Jurkat, Clone E6-1 (cell line): ENCODE measurements around the gene COLEC11.
"Not testable (repeated sequence)": the region's sequence is repeated elsewhere in the genome, so short reads cannot be mapped to it uniquely, and the experiment has no call there.

Experiments
- DNase-seq: peaks from one replicate; pipeline ENCODE4 v3.0.0-alpha.2; 2011; ENCODE audit warnings: low read depth, low spot score
- H3K4me3 ChIP-seq: 2 replicates; pipeline ENCODE4 v1.5.1; 2011; ENCODE audit warnings: mild to moderate bottlenecking, low read length, control low read depth, moderate library complexity

The COLEC11 gene

GRCh38 chr2:3616435-3617197 is 21.7 kb downstream of the COLEC11 start:
- not testable (repeated sequence) for DNase-seq, H3K4me3 ChIP-seq

- no peak for DNase-seq
- no peak overlapping the region for H3K4me3 ChIP-seq
These were observed 22.4 kb downstream of the COLEC11 start for GRCh38 chr2:3617198-3617890.

- H3K4me3 ChIP-seq = no peak overlapping the region
- no peak for DNase-seq
These were observed 23.5 kb downstream of the COLEC11 start for GRCh38 chr2:3618367-3618766.

- H3K4me3 ChIP-seq = no peak overlapping the region
- DNase-seq = no peak
These were observed 24.1 kb downstream of the COLEC11 start for GRCh38 chr2:3619033-3619432.

GRCh38 chr2:3619661-3620060 is 24.7 kb downstream of the COLEC11 start:
- H3K4me3 ChIP-seq, DNase-seq: not testable (repeated sequence)

- no peak overlapping the region for H3K4me3 ChIP-seq
- no peak for DNase-seq
These were observed 25.9 kb downstream of the COLEC11 start for GRCh38 chr2:3620834-3621233.

- H3K4me3 ChIP-seq = no peak overlapping the region
- no peak for DNase-seq
These were observed 28.1 kb downstream of the COLEC11 start for GRCh38 chr2:3622967-3623366.

GRCh38 chr2:3624059-3624794 is 29.3 kb downstream of the COLEC11 start:
- DNase-seq = no peak
- H3K4me3 ChIP-seq = no peak overlapping the region

- DNase-seq = no peak
- H3K4me3 ChIP-seq = no peak overlapping the region
These were observed 30.3 kb downstream of the COLEC11 start for GRCh38 chr2:3625186-3625585.

- H3K4me3 ChIP-seq = no peak overlapping the region
These were observed 31.4 kb downstream of the COLEC11 start for GRCh38 chr2:3626118-3626811.

GRCh38 chr2:3626812-3627499 is 32.0 kb downstream of the COLEC11 start:
- H3K4me3 ChIP-seq = no peak overlapping the region
- DNase-seq = no peak

More at GRCh38 chr2:3626118-3626811, 31.4 kb downstream of the COLEC11 start:
- DNase-seq = no peak

- DNase-seq = no peak
- H3K4me3 ChIP-seq = no peak overlapping the region
These were observed 32.7 kb downstream of the COLEC11 start for GRCh38 chr2:3627500-3628100.

- H3K4me3 ChIP-seq = no peak overlapping the region
- DNase-seq = no peak
These were observed 33.3 kb downstream of the COLEC11 start for GRCh38 chr2:3628241-3628679.

GRCh38 chr2:3628800-3629199 is 33.9 kb downstream of the COLEC11 start:
- DNase-seq = peak; percentile 20
- no peak overlapping the region for H3K4me3 ChIP-seq

- DNase-seq = no peak
These were observed 35.7 kb downstream of the COLEC11 start for GRCh38 chr2:3630631-3631030.

GRCh38 chr2:3631161-3631850 is 36.4 kb downstream of the COLEC11 start:
- H3K4me3 ChIP-seq = no peak overlapping the region
- no peak for DNase-seq

More at GRCh38 chr2:3630631-3631030, 35.7 kb downstream of the COLEC11 start:
- H3K4me3 ChIP-seq = no peak overlapping the region

- no peak overlapping the region for H3K4me3 ChIP-seq
- DNase-seq = no peak
These were observed 37.1 kb downstream of the COLEC11 start for GRCh38 chr2:3631851-3632659.
